SK-N-SH (cell line): ENCODE measurements around the gene CLCN6. TPM values are rescaled to one million over a fixed set of nuclear protein-coding genes. Genes with fewer than 3 reads are reported as not detected.

Experiments
- CTCF ChIA-PET: fragments of 300-600, 350-600 bp; formaldehyde crosslinking; extraction: SDS; loops from one replicate; lab custom pipeline; 2021; lab: Yijun Ruan, JAX
- POLR2A ChIA-PET: fragments of 350-600 bp; sonication (Branson Sonifier 250); formaldehyde crosslinking; extraction: SDS; loops from one replicate; lab custom pipeline; 2020; ENCODE audit warnings: antibody characterized with exemption, inconsistent platforms; lab: Yijun Ruan, JAX
- DNase-seq: peaks from one replicate; pipeline ENCODE4 v3.0.0; 2012
- H2AFZ ChIP-seq: fragments of 200-600 bp; sonication (generic); 2 replicates; pipeline ENCODE4 v1.8.1; 2016; ENCODE audit warnings: antibody characterized with exemption, mild to moderate bottlenecking, low read depth
- H3F3A ChIP-seq: fragments of 200-600 bp; sonication (generic); replicated peaks from 2 replicates; pipeline ENCODE3; 2016; ENCODE audit warnings: antibody characterized with exemption, mild to moderate bottlenecking; ENCODE audit not compliant: insufficient read depth
- H3K27ac ChIP-seq, 2 experiments: fragments of 200-500 bp in 1 of 2; fragments of 200-600 bp in 1 of 2; sonication (Bioruptor generic) in 1 of 2; sonication (generic), shearing (Covaris generic) in 1 of 2; 2 replicates each; pipeline versions ENCODE4 v1.5.1 to v1.6.1; 2014 to 2016; ENCODE audit warnings: low read depth in 2 of 2, inconsistent platforms in 1 of 2, low read length in 1 of 2, mild to moderate bottlenecking in 1 of 2, mixed read lengths in 1 of 2
- H3K27me3 ChIP-seq: fragments of 200-600 bp; sonication (generic), shearing (Covaris generic); 2 replicates; pipeline ENCODE4 v1.6.1; 2016; ENCODE audit warnings: mixed run types; ENCODE audit not compliant: insufficient read depth
- H3K36me3 ChIP-seq, 2 experiments: fragments of 200-500 bp in 1 of 2; fragments of 200-600 bp in 1 of 2; sonication (Bioruptor generic) in 1 of 2; sonication (generic) in 1 of 2; replicated peaks in 1 of 2; 2 replicates each; pipeline versions ENCODE3 to v1.5.1; 2014 to 2016; ENCODE audit warnings: low read length in 1 of 2, mild to moderate bottlenecking in 1 of 2; ENCODE audit not compliant: insufficient read depth in 2 of 2, control insufficient read depth in 1 of 2
- H3K4me1 ChIP-seq, 2 experiments: fragments of 200-500 bp in 1 of 2; fragments of 200-600 bp in 1 of 2; sonication (Bioruptor generic) in 1 of 2; sonication (generic), shearing (Covaris generic) in 1 of 2; 2 replicates each; pipeline versions ENCODE4 v1.5.1 to v1.6.1; 2014 to 2016; ENCODE audit warnings: low read depth in 1 of 2, low read length in 1 of 2, mixed run types in 1 of 2; ENCODE audit not compliant: insufficient read depth in 2 of 2, control insufficient read depth in 1 of 2
- H3K4me2 ChIP-seq: fragments of 200-600 bp; sonication (generic), shearing (Covaris generic); 2 replicates; pipeline ENCODE4 v1.6.1; 2017; ENCODE audit warnings: mixed run types
- H3K4me3 ChIP-seq, 2 experiments: fragments of 200-500 bp in 1 of 2; fragments of 200-600 bp in 1 of 2; sonication (Bioruptor generic) in 1 of 2; sonication (generic), shearing (Covaris generic) in 1 of 2; 2 replicates each; pipeline versions ENCODE4 v1.5.1 to v1.8.1; 2014 to 2016; ENCODE audit warnings: low read depth in 2 of 2, inconsistent platforms in 1 of 2, low read length in 1 of 2, mild to moderate bottlenecking in 1 of 2, mixed read lengths in 1 of 2, moderate library complexity in 1 of 2
- H3K79me2 ChIP-seq: fragments of 200-600 bp; sonication (generic); 2 replicates; pipeline ENCODE4 v1.8.1; 2017; ENCODE audit warnings: mild to moderate bottlenecking; ENCODE audit not compliant: insufficient read depth
- H3K9ac ChIP-seq: fragments of 200-600 bp; sonication (generic); 2 replicates; pipeline ENCODE4 v1.6.1; 2017; ENCODE audit warnings: mixed run types
- H3K9me2 ChIP-seq: fragments of 200-600 bp; sonication (generic); 2 replicates; pipeline ENCODE4 v1.6.1; 2017; ENCODE audit warnings: mixed run types
- H3K9me3 ChIP-seq: fragments of 200-600 bp; sonication (generic); 2 replicates; pipeline ENCODE4 v1.6.1; 2017; ENCODE audit warnings: mixed run types, mild to moderate bottlenecking, moderate library complexity
- H4K20me1 ChIP-seq: fragments of 200-600 bp; sonication (generic); 2 replicates; pipeline ENCODE4 v1.6.1; 2017; ENCODE audit warnings: mild to moderate bottlenecking, mixed run types; ENCODE audit not compliant: insufficient read depth
- FOXM1 ChIP-seq: IDR thresholded peaks from 2 replicates; pipeline ENCODE4 v1.4.0; 2012; ENCODE audit warnings: low read depth, mild to moderate bottlenecking
- POLR2AphosphoS5 ChIP-seq: IDR thresholded peaks from 2 replicates; pipeline ENCODE4 v1.6.1; 2012; ENCODE audit warnings: low read depth, low read length
- RAD21 ChIP-seq: IDR thresholded peaks from 2 replicates; pipeline ENCODE4 v1.6.1; 2012; ENCODE audit warnings: mild to moderate bottlenecking, low read length
- RFX5 ChIP-seq: IDR thresholded peaks from 2 replicates; pipeline ENCODE4 v1.6.1; 2012; ENCODE audit warnings: mild to moderate bottlenecking, improper control_type of control experiment, low read length
- TAF1 ChIP-seq: IDR thresholded peaks from 2 replicates; pipeline ENCODE4 v1.6.1; 2012; ENCODE audit warnings: low read depth, mild to moderate bottlenecking, low read length, moderate library complexity, borderline replicate concordance
- YY1 ChIP-seq: IDR thresholded peaks from 2 replicates; pipeline ENCODE4 v1.4.0; 2012; ENCODE audit warnings: low read depth, mild to moderate bottlenecking
- WGBS: methylation state at CpG from one replicate; pipeline ENCODE4 v1.1.6; 2017; ENCODE audit warnings: low lambda C conversion rate; 5-methylcytosine and 5-hydroxymethylcytosine counted together
- polyA plus RNA-seq, 3 experiments: library from polyadenylated mRNA; depleted of rRNA; stranded (reverse); fragments of >200 nt; gene quantifications; 2 replicates each; pipeline ENCODE4 v1.2.3, GENCODE V29; 2012
- TF ChIP-seq, protein P1 (sequence below): IDR thresholded peaks from 2 replicates; pipeline ENCODE4 v1.6.1; 2012; ENCODE audit warnings: mild to moderate bottlenecking, low read depth, low read length, moderate library complexity
- TF ChIP-seq, protein P2 (sequence below): IDR thresholded peaks from 2 replicates; pipeline ENCODE4 v1.4.0; 2012; ENCODE audit warnings: low read depth, borderline replicate concordance
- TF ChIP-seq, protein P3 (sequence below): IDR thresholded peaks from 2 replicates; pipeline ENCODE4 v1.4.0; 2012; ENCODE audit warnings: low read depth, borderline replicate concordance

Gene CLCN6
- polyA plus RNA-seq, 1 of the 3 experiments (the other 2 are of a cell fraction): 7.4 TPM

DNA sequence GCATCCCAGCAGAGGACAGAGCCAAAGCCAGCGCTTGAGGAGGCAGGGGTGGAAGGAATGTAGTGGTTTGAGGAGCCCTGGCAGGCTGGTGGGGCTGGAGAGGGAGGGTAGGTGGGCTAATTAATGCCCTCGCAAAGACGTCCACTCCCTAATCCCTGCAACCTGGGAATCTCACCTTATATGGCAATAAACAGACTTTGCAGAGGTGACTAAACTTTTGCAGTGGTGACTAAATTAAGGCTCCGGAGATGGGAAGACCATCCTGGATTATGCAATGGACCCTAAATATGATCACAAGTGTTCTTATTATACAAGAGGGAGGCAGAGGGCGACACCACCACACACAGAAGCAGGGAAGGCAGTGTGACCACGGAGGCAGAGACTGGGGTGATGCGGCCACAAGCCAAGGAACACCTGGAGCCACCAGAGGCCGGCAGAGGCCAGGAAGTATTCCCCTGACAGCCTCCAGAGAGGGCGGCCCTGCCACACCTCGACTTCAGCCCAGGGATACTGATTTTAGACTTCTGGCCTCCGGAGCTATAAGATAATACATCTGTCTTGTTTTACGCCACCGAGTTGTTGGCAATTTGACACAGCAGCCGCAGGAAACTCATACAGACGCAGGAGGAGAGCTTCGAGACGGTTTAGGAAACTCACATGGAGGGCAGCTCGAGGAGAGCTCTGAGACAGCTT, 75.9 kb downstream of the CLCN6 start:
- Histone ChIP-seq H4K20me1 (no peaks in the 10 kb centered on the region), H3K9ac (no peak overlapping the region), H3K4me1 (peaks cover 0 to 61% of the 10 kb centered on the region in 2 experiments; a peak in 2 of 4 replicates), H3K27ac (peak overlapping the region in 1 of 2 experiments; percentile 99; a peak in 2 of 4 replicates), H3K9me3 (no peaks in the 10 kb centered on the region)
- CTCF ChIA-PET: interaction anchor here (0.9 to 4.6 kb wide), 8 partner anchors 9 to 85 kb away, joined by 4 to 42 read pairs (median 5); no protein-coding TSS in a partner anchor
- WGBS: 66% methylated on average over 14 of the region's 18 CpGs
- DNase-seq: no peak
- TF ChIP-seq RAD21: no peak; the same call in 1 of the 2 replicates
- TF ChIP-seq, protein P1, sequence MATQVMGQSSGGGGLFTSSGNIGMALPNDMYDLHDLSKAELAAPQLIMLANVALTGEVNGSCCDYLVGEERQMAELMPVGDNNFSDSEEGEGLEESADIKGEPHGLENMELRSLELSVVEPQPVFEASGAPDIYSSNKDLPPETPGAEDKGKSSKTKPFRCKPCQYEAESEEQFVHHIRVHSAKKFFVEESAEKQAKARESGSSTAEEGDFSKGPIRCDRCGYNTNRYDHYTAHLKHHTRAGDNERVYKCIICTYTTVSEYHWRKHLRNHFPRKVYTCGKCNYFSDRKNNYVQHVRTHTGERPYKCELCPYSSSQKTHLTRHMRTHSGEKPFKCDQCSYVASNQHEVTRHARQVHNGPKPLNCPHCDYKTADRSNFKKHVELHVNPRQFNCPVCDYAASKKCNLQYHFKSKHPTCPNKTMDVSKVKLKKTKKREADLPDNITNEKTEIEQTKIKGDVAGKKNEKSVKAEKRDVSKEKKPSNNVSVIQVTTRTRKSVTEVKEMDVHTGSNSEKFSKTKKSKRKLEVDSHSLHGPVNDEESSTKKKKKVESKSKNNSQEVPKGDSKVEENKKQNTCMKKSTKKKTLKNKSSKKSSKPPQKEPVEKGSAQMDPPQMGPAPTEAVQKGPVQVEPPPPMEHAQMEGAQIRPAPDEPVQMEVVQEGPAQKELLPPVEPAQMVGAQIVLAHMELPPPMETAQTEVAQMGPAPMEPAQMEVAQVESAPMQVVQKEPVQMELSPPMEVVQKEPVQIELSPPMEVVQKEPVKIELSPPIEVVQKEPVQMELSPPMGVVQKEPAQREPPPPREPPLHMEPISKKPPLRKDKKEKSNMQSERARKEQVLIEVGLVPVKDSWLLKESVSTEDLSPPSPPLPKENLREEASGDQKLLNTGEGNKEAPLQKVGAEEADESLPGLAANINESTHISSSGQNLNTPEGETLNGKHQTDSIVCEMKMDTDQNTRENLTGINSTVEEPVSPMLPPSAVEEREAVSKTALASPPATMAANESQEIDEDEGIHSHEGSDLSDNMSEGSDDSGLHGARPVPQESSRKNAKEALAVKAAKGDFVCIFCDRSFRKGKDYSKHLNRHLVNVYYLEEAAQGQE: no peak
- TF ChIP-seq POLR2AphosphoS5: no peak
- TF ChIP-seq FOXM1: no peak
- TF ChIP-seq, protein P2, sequence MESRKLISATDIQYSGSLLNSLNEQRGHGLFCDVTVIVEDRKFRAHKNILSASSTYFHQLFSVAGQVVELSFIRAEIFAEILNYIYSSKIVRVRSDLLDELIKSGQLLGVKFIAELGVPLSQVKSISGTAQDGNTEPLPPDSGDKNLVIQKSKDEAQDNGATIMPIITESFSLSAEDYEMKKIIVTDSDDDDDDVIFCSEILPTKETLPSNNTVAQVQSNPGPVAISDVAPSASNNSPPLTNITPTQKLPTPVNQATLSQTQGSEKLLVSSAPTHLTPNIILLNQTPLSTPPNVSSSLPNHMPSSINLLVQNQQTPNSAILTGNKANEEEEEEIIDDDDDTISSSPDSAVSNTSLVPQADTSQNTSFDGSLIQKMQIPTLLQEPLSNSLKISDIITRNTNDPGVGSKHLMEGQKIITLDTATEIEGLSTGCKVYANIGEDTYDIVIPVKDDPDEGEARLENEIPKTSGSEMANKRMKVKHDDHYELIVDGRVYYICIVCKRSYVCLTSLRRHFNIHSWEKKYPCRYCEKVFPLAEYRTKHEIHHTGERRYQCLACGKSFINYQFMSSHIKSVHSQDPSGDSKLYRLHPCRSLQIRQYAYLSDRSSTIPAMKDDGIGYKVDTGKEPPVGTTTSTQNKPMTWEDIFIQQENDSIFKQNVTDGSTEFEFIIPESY: no peak
- TF ChIP-seq YY1: no peak
- TF ChIP-seq RFX5: no peak
- no peak for TF ChIP-seq TAF1
- TF ChIP-seq, protein P3, sequence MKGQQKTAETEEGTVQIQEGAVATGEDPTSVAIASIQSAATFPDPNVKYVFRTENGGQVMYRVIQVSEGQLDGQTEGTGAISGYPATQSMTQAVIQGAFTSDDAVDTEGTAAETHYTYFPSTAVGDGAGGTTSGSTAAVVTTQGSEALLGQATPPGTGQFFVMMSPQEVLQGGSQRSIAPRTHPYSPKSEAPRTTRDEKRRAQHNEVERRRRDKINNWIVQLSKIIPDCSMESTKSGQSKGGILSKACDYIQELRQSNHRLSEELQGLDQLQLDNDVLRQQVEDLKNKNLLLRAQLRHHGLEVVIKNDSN: no peak
- TF ChIP-seq, all 33 proteins: peak for 0
- POLR2A ChIA-PET: interaction anchor here (0.6 to 2.2 kb wide), 9 partner anchors 26 to 119 kb away, joined by 3 to 15 read pairs (median 6); partner anchors contain the start of genes CLCN6, MTHFR and NPPA
- H3K36me3 ChIP-seq: no peaks in the 10 kb centered on the region
- no peak overlapping the region for H2AFZ ChIP-seq
- no peak overlapping the region for H3K4me2 ChIP-seq
- no peaks in the 10 kb centered on the region for H3K79me2 ChIP-seq
- H3K9me2 ChIP-seq: no peaks in the 10 kb centered on the region
- H3F3A ChIP-seq: no peaks in the 10 kb centered on the region
- H3K27me3 ChIP-seq: 0 out of 2 replicates have a peak, but pooled peaks cover 3% of the 10 kb centered on the region
- H3K4me3 ChIP-seq: no peak overlapping the region
